ENCODE measurements around the gene CLIC5. TPM values are rescaled to one million over a fixed set of nuclear protein-coding genes. Genes with fewer than 3 reads are reported as not detected.
A peak's percentile ranks its signal among the peaks of the same experiment; 100 is the strongest.

Gene CLIC5
- total RNA-seq, 1 donor from 2014 or later: 1.1 TPM

GRCh38 chr6:45956663-45957062 is 59.0 kb downstream of the CLIC5 start:
- H3K4me1 Mint-ChIP-seq: no peaks in the 10 kb centered on the region
- no peak for DNase-seq
- no peaks in the 10 kb centered on the region for H3K36me3 Mint-ChIP-seq (ENCODE audit: low read depth)
- intact Hi-C loops (cut with micrococcal nuclease): no loop called here
- no peak overlapping the region for H3K27ac Mint-ChIP-seq
- no peak overlapping the region for H3K4me3 Mint-ChIP-seq
- no peaks in the 10 kb centered on the region for H3K9me3 Mint-ChIP-seq
- H3K27me3 Mint-ChIP-seq: peaks cover 7% of the 10 kb centered on the region

GRCh38 chr6:45956176-45956575 is 59.5 kb downstream of the CLIC5 start:
- Mint-ChIP-seq H3K36me3 (ENCODE audit: low read depth) (no peaks in the 10 kb centered on the region), H3K4me1 (no peaks in the 10 kb centered on the region), H3K9me3 (no peaks in the 10 kb centered on the region), H3K4me3 (no peak overlapping the region), H3K27ac (no peak overlapping the region), H3K27me3 (peaks cover 7% of the 10 kb centered on the region)
- intact Hi-C loops (cut with micrococcal nuclease): no loop called here
- no peak for DNase-seq

- H3K27me3 Mint-ChIP-seq: peaks cover 7% of the 10 kb centered on the region
- H3K4me1 Mint-ChIP-seq: no peaks in the 10 kb centered on the region
- no peaks in the 10 kb centered on the region for H3K36me3 Mint-ChIP-seq (ENCODE audit: low read depth)
- H3K27ac Mint-ChIP-seq: no peak overlapping the region
- intact Hi-C loops (cut with micrococcal nuclease): no loop called here
- DNase-seq: no peak
- no peaks in the 10 kb centered on the region for H3K9me3 Mint-ChIP-seq
- no peak overlapping the region for H3K4me3 Mint-ChIP-seq
Observed at GRCh38 chr6:45955597-45955996, 60.1 kb downstream of the CLIC5 start.

- Mint-ChIP-seq H3K9me3 (no peaks in the 10 kb centered on the region), H3K27me3 (peaks cover 3% of the 10 kb centered on the region), H3K4me1 (no peaks in the 10 kb centered on the region), H3K27ac (no peak overlapping the region), H3K4me3 (no peak overlapping the region), H3K36me3 (ENCODE audit: low read depth) (no peaks in the 10 kb centered on the region)
- DNase-seq: no peak
- intact Hi-C loops (cut with micrococcal nuclease): no loop called here
Observed at GRCh38 chr6:45952546-45952945, 63.1 kb downstream of the CLIC5 start.

GRCh38 chr6:45952168-45952529 is 63.5 kb downstream of the CLIC5 start:
- intact Hi-C loops (cut with micrococcal nuclease): no loop called here
- Mint-ChIP-seq H3K9me3 (no peaks in the 10 kb centered on the region), H3K4me1 (no peaks in the 10 kb centered on the region), H3K36me3 (ENCODE audit: low read depth) (no peaks in the 10 kb centered on the region), H3K27ac (no peak overlapping the region), H3K4me3 (no peak overlapping the region), H3K27me3 (peaks cover 3% of the 10 kb centered on the region)
- no peak for DNase-seq

GRCh38 chr6:45951321-45952167 is 64.1 kb downstream of the CLIC5 start:
- H3K27ac Mint-ChIP-seq: no peak overlapping the region
- peaks cover 2% of the 10 kb centered on the region for H3K27me3 Mint-ChIP-seq
- DNase-seq: no peak
- H3K36me3 Mint-ChIP-seq (ENCODE audit: low read depth): no peaks in the 10 kb centered on the region
- intact Hi-C loops (cut with micrococcal nuclease): no loop called here
- no peaks in the 10 kb centered on the region for H3K4me1 Mint-ChIP-seq
- H3K4me3 Mint-ChIP-seq: no peak overlapping the region
- no peaks in the 10 kb centered on the region for H3K9me3 Mint-ChIP-seq

- Mint-ChIP-seq H3K4me1 (no peaks in the 10 kb centered on the region), H3K4me3 (no peak overlapping the region), H3K9me3 (no peaks in the 10 kb centered on the region), H3K36me3 (ENCODE audit: low read depth) (no peaks in the 10 kb centered on the region), H3K27ac (no peak overlapping the region), H3K27me3 (no peaks in the 10 kb centered on the region)
- DNase-seq: no peak
- intact Hi-C loops (cut with micrococcal nuclease): no loop called here
Observed at GRCh38 chr6:45949256-45949655, 66.4 kb downstream of the CLIC5 start.

- Mint-ChIP-seq H3K27me3 (no peaks in the 10 kb centered on the region), H3K36me3 (ENCODE audit: low read depth) (no peaks in the 10 kb centered on the region), H3K4me3 (no peak overlapping the region), H3K4me1 (no peaks in the 10 kb centered on the region), H3K9me3 (no peaks in the 10 kb centered on the region), H3K27ac (no peak overlapping the region)
- DNase-seq: no peak
- intact Hi-C loops (cut with micrococcal nuclease): no loop called here
Observed at GRCh38 chr6:45947807-45948206, 67.9 kb downstream of the CLIC5 start.

- H3K27ac Mint-ChIP-seq: no peak overlapping the region
- no peaks in the 10 kb centered on the region for H3K27me3 Mint-ChIP-seq
- intact Hi-C loops (cut with micrococcal nuclease): no loop called here
- no peak for DNase-seq
- H3K4me1 Mint-ChIP-seq: no peaks in the 10 kb centered on the region
- no peaks in the 10 kb centered on the region for H3K9me3 Mint-ChIP-seq
- H3K36me3 Mint-ChIP-seq (ENCODE audit: low read depth): no peaks in the 10 kb centered on the region
- H3K4me3 Mint-ChIP-seq: no peak overlapping the region
Observed at GRCh38 chr6:45946887-45947286, 68.8 kb downstream of the CLIC5 start.

- intact Hi-C loops (cut with micrococcal nuclease): no loop called here
- no peak overlapping the region for H3K27ac Mint-ChIP-seq
- H3K9me3 Mint-ChIP-seq: no peaks in the 10 kb centered on the region
- H3K36me3 Mint-ChIP-seq (ENCODE audit: low read depth): no peaks in the 10 kb centered on the region
- no peaks in the 10 kb centered on the region for H3K27me3 Mint-ChIP-seq
- no peak overlapping the region for H3K4me3 Mint-ChIP-seq
- no peaks in the 10 kb centered on the region for H3K4me1 Mint-ChIP-seq
- no peak for DNase-seq
Observed at GRCh38 chr6:45946352-45946751, 69.3 kb downstream of the CLIC5 start.

- Mint-ChIP-seq H3K27ac (no peak overlapping the region), H3K27me3 (no peaks in the 10 kb centered on the region), H3K9me3 (no peaks in the 10 kb centered on the region), H3K4me1 (no peaks in the 10 kb centered on the region), H3K4me3 (no peak overlapping the region), H3K36me3 (ENCODE audit: low read depth) (no peaks in the 10 kb centered on the region)
- intact Hi-C loops (cut with micrococcal nuclease): no loop called here
- DNase-seq: no peak
Observed at GRCh38 chr6:45942953-45943352, 72.7 kb downstream of the CLIC5 start.

- H3K36me3 Mint-ChIP-seq (ENCODE audit: low read depth): no peaks in the 10 kb centered on the region
- peaks cover 4% of the 10 kb centered on the region for H3K27me3 Mint-ChIP-seq
- H3K9me3 Mint-ChIP-seq: no peaks in the 10 kb centered on the region
- DNase-seq: no peak
- intact Hi-C loops (cut with micrococcal nuclease): loop anchor here (5.0 to 10.0 kb wide), 3 partner anchors 153 to 693 kb away; no protein-coding TSS in a partner anchor
- no peak overlapping the region for H3K27ac Mint-ChIP-seq
- no peaks in the 10 kb centered on the region for H3K4me1 Mint-ChIP-seq
- no peak overlapping the region for H3K4me3 Mint-ChIP-seq
Observed at GRCh38 chr6:45933855-45934254, 81.8 kb downstream of the CLIC5 start.

- peaks cover 2% of the 10 kb centered on the region for H3K27me3 Mint-ChIP-seq
- DNase-seq: no peak
- intact Hi-C loops (cut with micrococcal nuclease): loop anchor here (2.0 to 10.0 kb wide), 4 partner anchors 156 to 696 kb away; no protein-coding TSS in a partner anchor
- no peaks in the 10 kb centered on the region for H3K9me3 Mint-ChIP-seq
- H3K27ac Mint-ChIP-seq: no peak overlapping the region
- no peaks in the 10 kb centered on the region for H3K36me3 Mint-ChIP-seq (ENCODE audit: low read depth)
- H3K4me3 Mint-ChIP-seq: no peak overlapping the region
- H3K4me1 Mint-ChIP-seq: peaks cover 7% of the 10 kb centered on the region
Observed at GRCh38 chr6:45931232-45931631, 84.4 kb downstream of the CLIC5 start.

GRCh38 chr6:45930420-45931040 is 85.1 kb downstream of the CLIC5 start:
- H3K9me3 Mint-ChIP-seq: no peaks in the 10 kb centered on the region

More at GRCh38 chr6:45930420-45931040, 85.1 kb downstream of the CLIC5 start:
- no peak overlapping the region for H3K27ac Mint-ChIP-seq
- no peaks in the 10 kb centered on the region for H3K27me3 Mint-ChIP-seq
- intact Hi-C loops (cut with micrococcal nuclease): loop anchor here (2.0 to 10.0 kb wide), 4 partner anchors 157 to 697 kb away; no protein-coding TSS in a partner anchor
- no peaks in the 10 kb centered on the region for H3K36me3 Mint-ChIP-seq (ENCODE audit: low read depth)
- peak; percentile 86 for DNase-seq
- H3K4me1 Mint-ChIP-seq: peaks cover 7% of the 10 kb centered on the region
- H3K4me3 Mint-ChIP-seq: no peak overlapping the region
